ENCODE measurements around the gene HLA-DMA. TPM values are rescaled to one million over a fixed set of nuclear protein-coding genes. Genes with fewer than 3 reads are reported as not detected.

HLA-DMA gene
- total RNA-seq, 1 experiment from 2014 or later, result 2.8 TPM

GRCh38 chr6:32967151-32968091, 14.5 kb upstream of the HLA-DMA start:
- intact Hi-C loops (cut with micrococcal nuclease; ENCODE audit: unreplicated experiment), result no loop called here
- in situ Hi-C loops (cut with HindIII; ENCODE audit: low pct_unique_long_range_greater_than_20kb, low sequenced_read_pairs), result no loop called here
- ATAC-seq (no peak), DNase-seq (ENCODE audit: low read depth, low spot score) (no peak)
- Histone ChIP-seq H3K36me3 (ENCODE audit: control insufficient read depth, insufficient read depth, low read length) (peaks cover 2% of the 10 kb centered on the region; the same call in 1 of the 2 replicates), H3K27ac (ENCODE audit: low read length) (peak overlapping the region; percentile 100), H3K9me3 (ENCODE audit: control insufficient read depth, insufficient read depth, low read depth, low read length) (no peaks in the 10 kb centered on the region), H3K27me3 (ENCODE audit: control insufficient read depth, insufficient read depth, low read length) (no peaks in the 10 kb centered on the region), H3K4me1 (ENCODE audit: control insufficient read depth, insufficient read depth, low read length) (peaks cover 26% of the 10 kb centered on the region), H3K4me3 (ENCODE audit: low read depth in 2 of 2, low read length in 2 of 2) (peak overlapping the region; percentile 88 to 100)
- ChIA-PET CTCF (interaction anchor here (1.2 to 1.3 kb wide), 2 partner anchors 11 to 14 kb away, joined by 3 read pairs; partner anchors contain the start of gene HLA-DMA), POLR2A (no interaction called here)
- TF ChIP-seq, protein P1, sequence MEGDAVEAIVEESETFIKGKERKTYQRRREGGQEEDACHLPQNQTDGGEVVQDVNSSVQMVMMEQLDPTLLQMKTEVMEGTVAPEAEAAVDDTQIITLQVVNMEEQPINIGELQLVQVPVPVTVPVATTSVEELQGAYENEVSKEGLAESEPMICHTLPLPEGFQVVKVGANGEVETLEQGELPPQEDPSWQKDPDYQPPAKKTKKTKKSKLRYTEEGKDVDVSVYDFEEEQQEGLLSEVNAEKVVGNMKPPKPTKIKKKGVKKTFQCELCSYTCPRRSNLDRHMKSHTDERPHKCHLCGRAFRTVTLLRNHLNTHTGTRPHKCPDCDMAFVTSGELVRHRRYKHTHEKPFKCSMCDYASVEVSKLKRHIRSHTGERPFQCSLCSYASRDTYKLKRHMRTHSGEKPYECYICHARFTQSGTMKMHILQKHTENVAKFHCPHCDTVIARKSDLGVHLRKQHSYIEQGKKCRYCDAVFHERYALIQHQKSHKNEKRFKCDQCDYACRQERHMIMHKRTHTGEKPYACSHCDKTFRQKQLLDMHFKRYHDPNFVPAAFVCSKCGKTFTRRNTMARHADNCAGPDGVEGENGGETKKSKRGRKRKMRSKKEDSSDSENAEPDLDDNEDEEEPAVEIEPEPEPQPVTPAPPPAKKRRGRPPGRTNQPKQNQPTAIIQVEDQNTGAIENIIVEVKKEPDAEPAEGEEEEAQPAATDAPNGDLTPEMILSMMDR (IDR thresholded peaks at IDR 0.05), result peak; percentile 76
- no peak for TF ChIP-seq REST (IDR thresholded peaks at IDR 0.05; ENCODE audit: insufficient read depth in 1 of 2, low read depth in 2 of 2, low read length in 1 of 2)
- TSS peak; percentile 72 for BruUV-seq (replicated peaks)

DNA sequence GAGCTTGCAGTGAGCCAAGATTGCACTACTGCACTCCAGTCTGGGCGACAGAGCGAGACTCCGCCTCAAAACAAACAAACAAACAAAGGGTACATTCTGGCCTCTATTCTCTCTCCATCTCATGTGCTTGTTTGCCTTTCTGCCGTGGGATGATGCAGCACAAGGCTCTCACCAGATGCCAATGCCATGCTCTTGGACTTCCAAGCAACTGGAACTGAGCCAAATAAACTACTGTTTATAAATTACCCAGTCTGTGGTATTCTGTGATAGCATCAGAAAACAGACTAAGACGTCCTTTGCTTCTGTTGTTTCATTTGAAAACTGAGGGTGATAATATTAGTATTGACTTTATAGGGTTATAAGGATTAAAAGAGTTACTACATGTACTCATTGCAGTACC, 11.9 kb upstream of the HLA-DMA start:
- no peaks in the 10 kb centered on the region for H3K27me3 ChIP-seq (ENCODE audit: control insufficient read depth, insufficient read depth, low read length)
- H3K27ac ChIP-seq (ENCODE audit: low read length), result no peak overlapping the region
- intact Hi-C loops (cut with micrococcal nuclease; ENCODE audit: unreplicated experiment) (no loop called here), in situ Hi-C loops (cut with HindIII; ENCODE audit: low pct_unique_long_range_greater_than_20kb, low sequenced_read_pairs) (no loop called here)
- H3K36me3 ChIP-seq (ENCODE audit: control insufficient read depth, insufficient read depth, low read length), result no peaks in the 10 kb centered on the region; the same call in 1 of the 2 replicates
- no peaks in the 10 kb centered on the region for H3K9me3 ChIP-seq (ENCODE audit: control insufficient read depth, insufficient read depth, low read depth, low read length)
- ATAC-seq (no peak), DNase-seq (ENCODE audit: low read depth, low spot score) (no peak)
- H3K4me1 ChIP-seq (ENCODE audit: control insufficient read depth, insufficient read depth, low read length), result peaks cover 26% of the 10 kb centered on the region
- ChIA-PET POLR2A (no interaction called here), CTCF (no interaction called here)
- TF ChIP-seq, protein P1 (IDR thresholded peaks at IDR 0.05), result no peak
- TF ChIP-seq TCF7L2 (IDR thresholded peaks at IDR 0.05; ENCODE audit: low read depth, low read length), result no peak
- TF ChIP-seq REST (IDR thresholded peaks at IDR 0.05; ENCODE audit: insufficient read depth in 1 of 2, low read depth in 2 of 2, low read length in 1 of 2), result no peak
- TF ChIP-seq POLR2AphosphoS5 (IDR thresholded peaks at IDR 0.05; ENCODE audit: low read depth, low read length), result no peak
- no peak for TF ChIP-seq SIN3A (IDR thresholded peaks at IDR 0.05; ENCODE audit: borderline replicate concordance, insufficient read depth, low read depth, low read length)
- H3K4me3 ChIP-seq (ENCODE audit: low read depth in 2 of 2, low read length in 2 of 2), result no peak overlapping the region
- no TSS peak for BruUV-seq (replicated peaks)
